ENCODE results near the gene CPT1B.
"Not testable (repeated sequence)": the region's sequence is repeated elsewhere in the genome, so short reads cannot be mapped to it uniquely, and the experiment has no call there.

CPT1B gene

DNA sequence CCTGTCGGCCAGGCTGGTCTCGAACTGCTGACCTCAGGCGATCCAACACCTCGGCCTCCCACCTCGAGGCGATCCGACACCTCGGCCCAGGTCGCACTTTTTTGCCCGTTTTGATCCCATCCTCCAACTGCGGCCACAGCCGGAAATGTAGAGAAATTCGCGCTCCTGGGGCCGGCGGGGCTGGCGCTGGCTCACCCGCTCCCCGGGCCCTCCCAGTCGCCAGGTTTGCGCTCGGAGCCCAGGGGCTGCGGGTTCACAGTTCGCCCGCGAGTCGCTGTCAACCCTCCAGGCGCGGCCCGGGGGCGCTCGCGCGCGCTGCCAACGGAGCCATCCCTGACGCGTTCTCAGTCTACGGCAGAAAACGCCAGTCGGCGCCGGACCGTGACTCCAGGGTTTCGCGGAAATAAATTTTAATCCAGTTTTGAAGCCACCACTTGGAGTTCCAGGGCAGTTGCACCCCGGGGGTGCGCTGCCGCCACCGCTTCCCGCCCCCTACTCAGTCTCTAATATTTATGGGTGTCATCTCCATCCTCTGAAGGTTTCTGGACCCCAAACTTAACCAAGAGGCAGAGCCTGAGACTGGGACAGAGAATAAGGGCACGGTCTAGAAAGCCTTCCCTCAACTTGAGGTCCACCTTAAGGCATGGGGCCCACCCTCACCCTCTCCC lies 34.0 kb downstream of the CPT1B start:
- DNase-seq: peak; percentile 60

DNA sequence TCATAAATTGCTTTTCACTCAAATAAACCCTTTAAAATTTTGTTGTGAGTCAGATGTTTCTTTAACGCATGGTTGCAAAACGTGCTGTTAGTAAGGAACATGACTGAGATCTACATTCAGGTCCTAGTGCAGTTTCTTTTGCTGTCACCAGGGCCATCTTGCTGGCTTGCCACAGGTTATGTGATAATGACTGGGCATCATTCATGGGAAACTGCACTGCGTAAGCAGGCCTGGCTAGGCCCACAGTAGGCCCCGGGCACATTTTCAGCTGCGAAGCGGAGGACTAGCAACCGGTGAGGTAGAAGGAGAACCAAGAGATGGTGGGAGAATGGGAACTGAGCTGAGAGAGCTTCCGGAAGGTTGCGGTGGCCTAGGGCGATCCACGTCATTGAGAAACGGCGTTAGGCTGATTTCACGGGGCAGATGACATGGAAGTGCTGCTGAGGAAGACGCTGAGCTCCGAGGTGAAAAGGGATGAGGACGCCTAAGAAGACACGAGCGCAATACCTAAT lies 35.8 kb downstream of the CPT1B start:
- no peak for DNase-seq

GRCh38 chr22:50541667-50542026 lies 36.6 kb downstream of the CPT1B start:
- DNase-seq: peak; percentile 46

DNA sequence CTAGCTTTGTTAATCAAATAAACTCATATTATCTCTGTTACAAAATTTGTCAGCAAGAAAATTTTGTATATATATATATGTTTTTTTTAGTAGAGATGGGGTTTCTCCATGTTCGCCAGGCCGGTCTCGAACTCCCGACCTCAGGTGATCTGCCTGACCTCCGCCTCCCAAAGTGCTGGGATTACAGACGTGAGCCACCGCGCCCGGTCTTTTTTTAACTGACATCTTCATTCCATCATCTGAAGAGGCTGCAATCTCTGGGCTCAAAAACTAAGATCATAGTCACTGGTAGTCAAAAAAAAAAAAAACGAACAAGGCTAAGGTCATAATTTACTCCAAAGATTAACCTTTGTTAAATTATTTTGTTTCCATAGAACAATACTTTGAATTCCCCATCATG lies 37.8 kb downstream of the CPT1B start:
- no peak for DNase-seq

GRCh38 chr22:50537765-50538164 lies 40.5 kb downstream of the CPT1B start:
- DNase-seq: no peak

- DNase-seq: no peak
Observed at GRCh38 chr22:50536226-50536625, 42.0 kb downstream of the CPT1B start.

DNA sequence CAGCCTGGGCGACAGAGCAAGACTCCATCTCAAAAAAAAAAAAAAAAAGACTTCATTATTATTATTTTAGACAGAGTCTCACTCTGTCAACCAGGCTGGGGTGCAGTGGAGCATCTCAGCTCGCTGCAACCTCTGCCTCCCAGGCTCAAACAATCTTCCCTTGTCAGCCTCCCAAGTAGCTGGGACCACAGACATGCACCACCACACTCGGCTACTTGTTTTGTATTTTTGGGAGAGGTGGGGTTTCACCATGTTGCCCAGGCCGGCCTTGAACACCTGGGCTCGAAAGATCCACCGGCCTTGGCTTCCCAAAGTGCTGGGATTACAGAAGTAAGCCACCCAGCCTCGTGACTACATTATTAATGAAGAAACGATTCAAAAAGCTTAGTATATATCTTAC lies 43.1 kb downstream of the CPT1B start:
- DNase-seq: no peak

DNA sequence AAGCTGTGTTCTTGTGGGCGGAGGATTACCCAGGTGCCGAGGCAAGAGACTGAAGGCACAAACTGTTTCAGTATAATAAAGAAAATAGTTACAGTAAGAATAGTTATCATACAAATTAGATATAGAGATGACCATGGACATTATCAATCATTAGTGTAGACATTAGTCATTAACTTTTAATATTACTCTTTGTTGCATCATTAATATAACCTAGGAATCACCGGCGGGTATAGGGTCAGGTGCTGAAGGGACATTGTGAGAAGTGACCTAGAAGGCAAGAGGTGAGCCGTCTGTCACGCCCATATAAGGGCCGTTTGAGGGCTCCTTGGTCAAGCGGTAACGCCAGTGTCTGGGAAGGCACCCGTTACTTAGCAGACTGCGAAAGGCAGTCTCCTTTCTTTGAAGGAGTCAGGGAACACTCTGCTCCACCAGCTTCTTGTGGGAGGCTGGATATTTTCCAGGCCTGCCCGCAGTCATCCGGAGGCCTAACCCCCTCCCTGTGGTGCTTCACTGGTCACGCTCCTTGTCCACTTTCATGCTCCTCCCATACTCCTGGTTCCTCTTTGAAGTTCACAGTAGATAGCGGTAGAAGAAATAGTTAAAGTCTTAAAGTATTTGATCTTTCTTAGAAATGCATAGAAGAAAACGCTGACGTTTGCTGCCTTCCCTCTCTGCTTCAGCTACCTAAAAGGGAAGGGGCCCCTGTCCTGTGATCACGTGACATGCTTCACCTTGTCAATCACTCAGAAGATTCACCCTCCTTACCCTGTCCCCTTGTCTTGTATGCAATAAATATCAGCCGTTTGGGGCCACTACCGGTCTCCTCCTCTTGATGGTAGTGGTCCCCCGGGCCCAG lies 44.1 kb downstream of the CPT1B start:
- not testable (repeated sequence) for DNase-seq

GRCh38 chr22:50532824-50533796 lies 45.1 kb downstream of the CPT1B start:
- DNase-seq: no peak

DNA sequence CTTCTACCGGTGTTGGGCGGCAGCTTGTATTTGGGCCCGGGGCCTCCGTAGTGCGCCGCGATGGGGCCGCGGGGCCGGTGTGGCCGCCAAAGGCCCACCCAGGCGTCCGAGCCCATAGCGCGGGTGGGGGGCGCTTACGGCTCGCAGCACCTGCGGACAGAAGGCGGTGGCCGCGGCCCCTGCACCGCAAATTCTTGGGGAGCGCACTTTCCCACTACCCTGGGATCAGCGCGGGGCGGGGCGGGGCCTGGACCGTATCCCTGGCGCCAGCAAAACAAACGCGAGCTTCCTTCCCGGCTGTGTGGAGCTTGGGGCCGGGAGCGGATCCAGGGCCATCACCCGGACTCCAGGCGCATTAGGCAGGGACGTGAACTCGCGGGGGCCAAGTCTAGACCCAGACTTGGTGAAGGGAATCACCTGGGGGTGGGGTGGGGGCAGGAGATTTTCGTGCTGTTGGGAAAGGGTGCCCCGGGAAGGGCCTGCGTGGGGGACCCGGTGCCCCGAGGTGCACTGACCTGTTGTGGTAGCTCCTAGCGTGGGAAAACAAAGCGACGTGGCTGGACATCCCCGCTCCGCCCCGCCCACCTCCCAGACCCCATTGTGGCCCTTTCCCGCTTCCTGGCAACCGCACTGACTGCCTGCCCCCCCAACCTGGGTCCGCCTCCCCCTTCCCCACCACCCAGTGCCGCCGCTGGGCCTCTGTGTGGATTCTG lies 46.1 kb downstream of the CPT1B start:
- DNase-seq: peak; percentile 49

- DNase-seq: peak; percentile 27
Observed at GRCh38 chr22:50531546-50531961, 46.7 kb downstream of the CPT1B start.

DNA sequence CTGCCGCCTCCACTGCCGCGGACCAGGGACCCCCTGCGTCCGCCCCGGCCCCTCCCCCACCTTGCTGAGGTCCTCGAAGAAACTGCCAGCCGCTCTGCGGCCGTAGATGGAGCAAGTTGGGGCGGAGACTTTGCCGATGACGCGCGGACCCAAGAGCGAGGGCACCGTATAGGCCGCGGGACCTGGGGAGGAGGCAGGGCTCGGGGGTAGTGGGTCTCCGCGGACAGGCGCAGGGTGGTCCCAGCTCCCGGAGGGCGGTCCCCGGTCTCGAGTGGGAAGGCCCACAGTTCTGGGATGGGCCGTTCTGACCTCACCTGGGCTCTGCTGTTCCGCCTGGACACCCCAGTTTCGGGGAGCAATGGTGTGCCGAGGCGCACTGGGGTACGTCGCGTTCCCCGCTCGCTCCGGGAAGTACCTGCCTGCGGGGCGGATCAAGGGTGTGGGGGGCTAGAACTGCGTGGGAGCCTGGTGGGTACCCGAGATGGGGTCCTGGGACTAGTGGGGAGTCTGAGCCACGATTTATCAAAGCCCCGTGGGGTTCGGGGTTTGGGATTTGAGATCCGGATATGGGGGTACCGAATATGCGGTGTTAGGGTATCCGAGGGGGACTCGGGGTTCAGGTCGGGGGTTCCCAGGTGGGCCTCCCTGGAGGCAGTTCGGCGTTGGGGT lies 47.2 kb downstream of the CPT1B start:
- peak; percentile 81 for DNase-seq

DNA sequence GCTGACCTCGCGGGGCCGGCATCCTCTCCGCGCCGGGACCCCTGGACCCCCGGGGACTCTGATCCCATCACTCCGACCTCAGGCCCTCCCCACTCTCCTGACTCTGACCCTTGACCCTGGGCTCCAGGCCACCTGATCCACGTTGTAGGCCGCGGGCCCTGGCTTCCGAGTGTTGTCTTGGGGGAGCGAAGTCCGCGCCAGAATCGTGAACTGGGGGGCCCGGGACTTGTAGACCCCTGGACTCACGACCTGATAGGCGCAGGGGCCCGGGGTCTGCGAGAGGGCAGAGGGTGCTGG lies 47.7 kb downstream of the CPT1B start:
- DNase-seq: no peak

DNA sequence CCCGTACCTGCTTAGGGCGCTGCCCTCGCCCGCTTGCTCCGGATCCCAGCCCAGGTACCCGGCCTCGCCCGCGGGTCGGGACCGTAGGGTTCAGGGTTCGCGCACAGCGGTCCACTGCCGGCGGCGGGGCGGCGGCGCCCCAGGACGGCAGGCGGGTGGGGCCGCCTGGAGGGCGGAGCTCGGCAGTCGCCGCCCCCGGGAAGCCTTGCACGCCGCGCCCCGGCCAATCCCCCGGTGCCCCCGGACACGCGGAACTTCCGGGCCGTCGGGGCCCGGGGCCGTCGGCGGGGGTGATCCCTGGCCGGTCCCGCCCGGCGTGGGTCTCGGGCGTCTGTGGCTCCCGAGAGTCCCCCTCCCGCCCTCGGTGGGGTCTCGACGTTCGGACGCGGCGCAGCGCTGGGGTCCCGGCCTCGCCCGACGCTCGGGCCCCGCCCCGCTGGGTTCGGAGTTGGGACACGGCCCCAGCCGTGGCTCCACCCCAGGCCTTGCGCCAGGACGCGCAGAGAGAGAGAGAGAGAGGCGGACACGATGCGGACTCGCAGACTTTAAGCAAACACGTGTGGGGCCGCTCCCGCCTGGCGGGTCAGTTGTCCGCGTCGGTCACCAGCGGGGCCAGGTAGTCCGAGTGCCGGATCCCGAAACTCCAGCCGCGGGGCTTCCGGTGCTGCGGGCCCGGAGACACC lies 48.2 kb downstream of the CPT1B start, which contains the start of gene TYMP:
TSS of gene TYMP (minus strand) at position 116 of the 683 bp plus-strand sequence. CDS start 303 bp downstream, outside the sequence.
- peak; percentile 49 for DNase-seq

DNA sequence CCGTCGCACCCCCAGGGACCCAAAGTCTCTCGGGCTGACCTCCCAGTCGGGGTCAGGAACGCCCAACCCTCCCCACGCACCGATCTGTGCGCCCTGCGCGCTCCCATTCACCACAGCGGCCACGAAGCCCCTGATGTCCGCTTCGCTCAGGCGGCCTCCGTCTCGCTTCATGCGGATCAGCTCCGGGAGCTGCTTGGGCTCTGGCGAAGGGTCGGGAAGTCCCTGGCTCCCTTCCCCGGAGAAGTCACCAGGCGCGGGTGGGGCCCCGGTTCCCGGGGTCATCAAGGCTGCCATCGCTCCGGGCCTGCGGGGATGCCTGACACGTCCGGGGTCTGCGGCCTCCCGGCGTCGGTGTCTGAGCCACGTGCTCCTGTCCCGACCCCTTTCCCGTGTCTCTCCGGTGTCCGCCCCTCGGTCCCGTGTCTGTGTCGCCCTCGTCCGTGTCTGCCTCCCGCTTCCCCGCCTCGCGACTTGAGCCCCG lies 48.8 kb downstream of the CPT1B start:
- no peak for DNase-seq

- DNase-seq: no peak
Observed at GRCh38 chr22:50528682-50529415, 49.4 kb downstream of the CPT1B start.

- no peak for DNase-seq
Observed at GRCh38 chr22:50527921-50528681, 50.1 kb downstream of the CPT1B start.

GRCh38 chr22:50526834-50527801 lies 51.1 kb downstream of the CPT1B start:
- peak; percentile 18 for DNase-seq

Data from NCI-H226 (cell line).